NCI-H2171 (cell line): ENCODE data around the gene CSRNP3.
"Not testable (repeated sequence)": the region's sequence is repeated elsewhere in the genome, so short reads cannot be mapped to it uniquely, and the experiment has no call there.

Experiments used
- DNase-seq: peaks from one replicate; lab custom pipeline; 2025; lab: John Stamatoyannopoulos, UW

Gene CSRNP3

DNA sequence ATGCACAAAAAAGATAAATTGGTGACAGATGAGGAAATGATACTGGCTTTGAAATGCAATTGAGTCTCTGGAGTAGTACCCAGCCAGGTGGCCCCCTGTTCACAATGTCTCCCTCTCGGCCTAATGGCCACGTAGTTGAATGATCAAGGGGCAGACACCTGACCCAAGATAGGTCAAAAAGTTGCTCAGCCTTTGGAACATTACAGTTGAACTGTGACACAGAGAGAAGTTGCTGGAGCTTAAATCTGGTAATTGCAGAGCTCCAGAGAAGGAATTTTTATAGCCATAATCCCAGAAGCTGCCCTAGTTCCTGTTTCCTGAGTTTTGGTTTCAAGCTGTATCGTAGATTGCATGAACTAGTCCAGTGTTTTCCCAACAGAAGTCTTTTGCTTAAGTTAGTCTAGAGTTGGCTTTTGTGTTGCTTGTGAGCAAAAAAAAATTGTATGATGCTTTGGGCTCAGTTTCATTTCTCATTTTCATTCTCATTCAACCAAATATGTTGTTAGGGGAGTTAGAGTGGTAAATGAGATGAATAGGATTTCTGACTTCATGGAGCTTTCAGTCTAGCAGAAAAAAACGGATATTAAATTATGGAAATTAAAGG, 117.9 kb downstream of the CSRNP3 start:
- DNase-seq, result no peak

DNA sequence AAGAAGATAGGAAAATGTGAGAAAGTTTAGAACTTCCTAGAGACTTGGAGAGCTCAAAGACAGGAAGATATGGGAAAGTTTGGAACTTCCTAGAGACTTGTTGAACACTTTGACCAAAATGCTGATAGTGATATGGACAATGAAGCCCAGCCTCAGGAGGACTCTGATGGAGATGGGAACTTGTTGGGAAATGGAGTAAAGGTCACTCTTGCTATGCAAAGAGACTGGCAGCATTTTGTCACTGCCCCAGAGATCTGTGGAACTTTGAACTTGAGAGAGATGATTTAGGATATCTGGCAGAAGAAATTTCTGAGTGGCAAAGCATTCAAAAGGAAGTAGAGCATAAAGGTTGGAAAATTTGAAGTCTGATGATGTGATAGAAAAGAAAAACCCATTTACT, 121.5 kb downstream of the CSRNP3 start:
- DNase-seq, result not testable (repeated sequence)

DNA sequence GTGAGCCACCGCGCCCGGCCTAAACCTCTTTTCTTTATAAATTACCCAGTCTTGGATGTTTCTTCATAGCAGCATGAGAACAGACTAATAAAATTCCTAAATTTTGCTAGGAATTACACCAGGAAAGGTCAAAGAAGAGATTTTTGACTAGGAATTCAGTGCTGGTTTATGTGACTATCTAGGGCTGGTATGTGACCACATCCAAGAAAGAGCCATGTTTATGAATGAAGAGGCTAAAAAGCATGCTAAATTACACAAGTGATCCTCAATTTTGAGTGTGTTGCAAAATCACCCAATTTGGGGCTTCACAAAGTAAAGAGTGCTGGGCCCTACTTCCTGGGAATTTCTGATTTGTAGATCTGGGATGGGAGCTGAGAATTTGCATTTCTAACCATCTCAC, 123.6 kb downstream of the CSRNP3 start:
- no peak for DNase-seq

DNA sequence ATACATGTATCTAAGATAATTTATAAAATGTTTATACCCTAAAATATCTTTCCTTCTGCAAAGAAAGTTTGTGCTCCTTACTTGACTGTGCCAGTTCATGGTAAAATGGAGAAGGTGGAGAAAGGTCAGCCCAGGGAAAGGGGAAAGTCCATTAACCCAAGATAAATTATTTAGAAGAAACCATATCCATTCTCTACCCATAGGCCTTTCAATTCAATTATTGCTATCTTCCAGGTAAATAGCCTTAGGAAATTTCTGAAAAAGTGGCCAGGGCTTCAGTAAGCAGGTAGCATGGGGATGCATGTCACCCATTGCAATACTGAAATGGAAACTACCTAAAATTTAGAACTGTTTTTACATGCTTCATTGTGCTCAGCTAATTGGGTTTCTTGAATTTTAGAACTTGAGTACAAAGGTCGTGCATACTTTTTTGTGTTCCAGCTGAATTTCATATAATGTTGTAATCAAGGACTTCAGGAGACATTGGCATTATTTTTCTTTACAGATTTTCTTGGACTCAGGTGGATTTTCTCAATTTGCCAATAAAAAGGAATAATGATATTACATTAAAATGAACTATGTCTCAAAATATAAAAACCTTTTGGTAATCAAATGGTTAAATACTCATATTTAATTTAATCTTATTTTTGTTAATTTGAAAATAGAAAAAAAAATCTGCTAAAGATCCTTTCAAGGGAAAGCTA, 124.9 kb downstream of the CSRNP3 start:
- no peak for DNase-seq

DNA sequence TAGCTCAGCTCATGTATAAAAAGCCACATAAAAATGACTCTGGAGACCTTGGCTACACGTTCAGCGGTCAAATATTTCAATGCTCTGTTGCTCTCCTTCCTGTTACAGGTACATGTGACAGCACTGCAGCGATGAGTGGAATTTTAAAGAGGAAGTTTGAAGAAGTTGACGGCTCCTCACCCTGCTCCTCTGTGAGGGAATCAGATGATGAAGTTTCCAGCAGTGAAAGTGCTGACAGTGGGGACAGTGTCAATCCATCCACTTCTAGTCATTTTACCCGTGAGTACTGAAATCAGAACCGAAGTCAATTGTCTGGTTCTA, 125.4 kb downstream of the CSRNP3 start:
- DNase-seq, result no peak

DNA sequence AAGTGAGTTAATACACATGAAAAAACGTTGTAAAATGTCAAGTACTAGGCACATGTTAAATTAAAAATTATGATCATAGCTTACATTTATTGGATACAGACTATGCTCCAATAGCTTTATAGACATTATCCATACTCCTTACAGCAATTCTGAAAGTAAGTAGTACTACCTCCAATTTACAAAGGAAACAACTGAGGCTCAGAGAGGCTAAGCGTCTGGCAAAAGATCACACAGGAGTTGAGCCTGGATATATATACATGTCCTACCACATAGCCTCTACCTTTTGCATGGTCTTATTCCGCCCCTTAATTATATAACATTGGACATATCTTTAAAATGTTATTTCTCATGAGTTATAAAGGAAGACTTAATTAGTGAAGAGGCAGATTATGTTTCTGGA, 127.3 kb downstream of the CSRNP3 start:
- DNase-seq, result no peak

DNA sequence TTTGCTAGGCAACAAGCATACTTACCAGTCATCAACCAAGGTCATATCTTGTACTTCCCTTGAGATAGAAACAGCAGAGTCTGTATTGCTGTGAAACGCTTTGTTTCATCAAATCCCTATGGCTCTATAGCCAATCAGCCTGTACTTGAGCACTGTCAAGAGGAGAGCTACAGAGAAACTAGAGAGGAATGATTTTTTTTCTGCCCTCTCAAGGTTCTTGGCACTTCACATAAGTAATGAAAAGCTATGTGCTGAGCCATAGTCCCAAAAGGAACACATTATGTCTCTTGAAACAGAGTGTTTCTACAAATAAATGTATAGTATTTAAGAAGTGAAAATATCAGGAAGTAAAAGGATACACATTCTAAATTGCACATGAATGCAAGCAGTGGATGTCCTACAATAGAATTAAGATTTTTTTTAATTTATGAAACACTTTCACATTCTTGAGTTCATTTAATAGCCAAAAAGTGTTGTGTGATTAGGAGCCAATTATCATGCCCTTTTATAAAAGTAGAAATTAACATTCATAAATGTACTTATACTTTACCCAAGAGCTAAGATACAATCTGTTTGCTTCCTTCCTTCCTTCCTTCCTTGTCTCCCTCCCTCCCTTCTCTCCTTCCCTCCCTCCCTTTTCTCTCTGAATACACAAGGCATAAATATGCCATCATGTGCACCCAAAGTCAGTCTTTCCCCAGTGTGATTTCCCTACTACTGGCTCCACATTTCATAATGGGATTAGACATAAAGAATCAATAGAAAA, 131.8 kb downstream of the CSRNP3 start:
- no peak for DNase-seq

DNA sequence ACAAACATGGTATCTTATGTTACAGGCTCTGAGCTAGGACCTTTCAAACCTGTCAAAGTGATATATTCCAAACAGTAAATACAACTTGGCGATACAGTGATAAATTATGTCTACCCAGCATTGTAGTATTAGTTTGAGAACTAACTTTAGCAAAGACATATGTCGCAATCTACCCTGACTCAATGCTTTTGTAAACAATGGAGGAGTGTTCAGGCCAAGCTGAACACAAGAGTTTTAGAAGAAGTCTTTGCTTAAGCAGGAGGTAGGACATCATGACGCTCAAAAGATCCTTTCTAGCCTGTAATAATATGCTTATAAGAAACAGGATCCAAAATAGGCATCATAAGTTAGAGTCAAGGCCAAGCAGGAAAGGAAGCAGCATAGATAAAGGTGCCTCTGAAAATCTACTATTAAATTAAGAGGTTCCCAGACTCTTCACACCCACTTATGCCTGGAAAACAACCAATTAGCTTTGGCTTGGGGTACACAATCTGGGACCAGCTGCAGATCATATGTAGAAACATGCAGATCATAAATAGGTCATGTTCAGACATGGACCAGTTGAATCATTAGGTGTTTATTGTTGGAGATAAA, 132.5 kb downstream of the CSRNP3 start:
- DNase-seq, result no peak

DNA sequence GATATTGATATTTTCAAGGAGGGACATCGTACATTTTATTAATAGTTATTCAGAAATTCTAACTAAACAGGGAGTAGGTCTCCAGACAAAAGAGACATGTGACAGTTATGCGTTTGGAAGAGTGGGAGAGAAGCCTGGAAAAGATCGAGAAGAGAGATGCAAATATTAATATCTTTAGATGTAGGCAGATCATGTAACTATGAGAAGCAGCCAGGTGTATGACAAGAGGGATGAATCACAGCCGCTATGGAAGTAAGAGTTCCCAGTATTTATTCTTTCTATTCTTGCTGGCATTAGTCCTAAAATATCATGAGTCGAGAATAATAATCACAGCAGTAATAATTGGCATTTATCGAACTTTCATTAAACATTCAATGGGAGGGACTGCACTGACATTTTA, 140.2 kb downstream of the CSRNP3 start:
- DNase-seq, result no peak

DNA sequence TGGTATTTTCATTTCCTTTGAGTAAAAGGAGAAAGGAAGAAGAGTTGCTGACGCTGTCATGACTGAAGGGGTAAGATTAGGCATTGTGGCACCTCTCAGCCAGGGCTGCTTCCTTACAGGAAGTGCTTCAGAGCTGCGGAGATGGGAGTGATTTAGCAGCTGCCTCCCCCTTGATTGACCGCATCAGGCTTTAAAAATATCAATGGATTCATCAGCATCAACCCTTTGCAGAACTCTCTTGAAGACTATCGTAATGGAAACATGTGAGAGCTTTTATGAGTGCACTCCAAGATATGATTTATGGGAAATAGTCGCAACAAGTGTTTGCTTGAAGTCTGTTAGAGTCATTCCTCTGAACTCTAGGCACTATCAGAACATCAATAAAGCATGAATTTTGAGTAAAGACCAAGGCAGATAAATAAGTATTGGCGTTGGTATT, 141.1 kb downstream of the CSRNP3 start:
- no peak for DNase-seq

DNA sequence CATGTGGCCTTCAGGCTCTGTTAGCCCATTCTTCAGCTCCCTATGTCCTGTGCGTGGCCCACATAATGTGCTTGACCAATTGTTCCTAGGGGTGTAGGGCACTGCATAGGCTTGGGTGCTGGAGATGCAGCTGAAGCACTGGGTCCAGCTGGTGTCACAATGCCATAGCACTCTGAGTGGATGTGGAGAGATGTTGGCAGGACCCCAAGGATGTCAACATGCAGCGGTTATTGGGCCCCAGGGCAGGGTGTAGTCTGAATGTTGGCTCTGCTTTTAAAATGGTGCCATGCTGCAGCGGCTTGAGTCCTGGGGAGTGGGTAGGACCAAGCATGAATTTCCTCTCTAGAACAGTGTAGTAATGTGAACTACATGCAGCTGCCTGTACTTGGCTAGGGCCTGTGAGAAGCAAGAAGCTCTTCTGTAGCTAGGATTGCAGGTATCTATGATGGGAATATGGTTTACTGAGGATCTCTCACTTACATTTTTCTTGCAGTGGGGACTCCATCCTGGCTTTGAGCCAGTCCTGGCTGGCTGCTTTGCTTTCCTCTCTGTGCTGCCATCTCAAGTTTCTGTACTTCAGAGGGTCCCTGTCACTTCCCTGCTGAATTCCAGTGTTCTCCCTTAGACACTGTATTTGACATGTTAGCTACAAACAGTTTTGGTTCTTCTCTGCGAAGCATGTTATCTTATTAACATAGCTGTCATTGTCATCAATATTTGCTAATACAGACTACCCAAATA, 148.4 kb downstream of the CSRNP3 start:
- DNase-seq, result no peak

DNA sequence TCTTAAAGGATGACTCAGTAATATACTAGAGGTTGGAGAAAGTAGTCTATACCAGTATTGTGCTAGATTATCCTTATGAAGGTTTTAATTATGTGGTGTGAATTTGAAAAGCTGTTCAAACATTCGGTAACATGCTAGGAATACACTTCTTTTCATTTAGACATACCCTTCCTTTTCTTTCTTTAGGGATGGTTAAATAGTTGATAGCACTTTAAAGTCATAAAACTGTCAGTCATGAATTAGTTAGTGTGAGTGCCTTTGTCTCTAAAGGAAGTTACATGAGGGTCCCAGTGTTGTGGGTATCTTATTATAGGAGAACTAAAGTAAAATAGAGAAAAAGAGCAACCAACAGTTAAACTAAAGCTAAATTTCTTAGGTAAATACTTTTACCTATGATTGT, 149.3 kb downstream of the CSRNP3 start:
- DNase-seq, result no peak

DNA sequence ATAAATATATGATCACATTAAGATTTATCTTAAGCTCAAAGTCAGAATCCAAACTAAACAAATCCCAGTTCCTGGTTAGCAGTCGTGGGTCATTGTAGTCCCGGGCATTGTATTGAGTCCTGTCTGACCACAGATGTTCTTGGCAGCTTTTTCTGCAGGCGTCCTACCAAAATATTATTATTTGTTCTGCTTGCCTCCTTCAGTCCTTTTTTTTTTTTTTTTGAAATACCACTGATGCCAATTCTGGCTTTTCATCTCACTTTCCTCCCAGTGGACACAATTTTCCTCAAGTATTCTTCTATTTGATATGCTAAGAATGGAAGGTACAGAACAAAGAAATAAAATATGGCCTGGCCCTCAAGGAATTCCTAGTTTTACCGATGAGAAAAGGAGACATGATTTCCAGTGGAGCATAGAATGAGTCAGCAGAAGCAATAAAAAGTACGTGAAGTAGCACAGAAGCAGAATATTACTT, 151.6 kb downstream of the CSRNP3 start:
- no peak for DNase-seq

DNA sequence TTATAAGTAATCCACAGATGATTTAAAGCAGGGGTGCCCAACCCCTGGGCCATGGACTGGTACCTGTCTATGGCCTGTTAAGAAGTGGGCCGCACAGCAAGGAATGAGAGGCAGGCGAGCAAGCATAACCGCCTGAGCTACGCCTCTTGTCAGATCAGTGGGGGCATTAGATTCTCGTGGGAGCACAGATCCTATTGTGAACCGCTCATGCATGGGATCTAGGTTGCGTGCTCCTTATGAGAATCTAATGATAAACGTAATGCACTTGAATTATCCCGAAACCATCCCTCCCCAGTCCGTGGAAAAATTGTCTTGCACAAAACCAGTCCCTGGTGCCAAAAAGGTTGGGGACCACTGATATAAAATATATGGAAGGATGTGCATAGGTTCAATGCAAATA, 153.7 kb downstream of the CSRNP3 start:
- DNase-seq, result no peak

DNA sequence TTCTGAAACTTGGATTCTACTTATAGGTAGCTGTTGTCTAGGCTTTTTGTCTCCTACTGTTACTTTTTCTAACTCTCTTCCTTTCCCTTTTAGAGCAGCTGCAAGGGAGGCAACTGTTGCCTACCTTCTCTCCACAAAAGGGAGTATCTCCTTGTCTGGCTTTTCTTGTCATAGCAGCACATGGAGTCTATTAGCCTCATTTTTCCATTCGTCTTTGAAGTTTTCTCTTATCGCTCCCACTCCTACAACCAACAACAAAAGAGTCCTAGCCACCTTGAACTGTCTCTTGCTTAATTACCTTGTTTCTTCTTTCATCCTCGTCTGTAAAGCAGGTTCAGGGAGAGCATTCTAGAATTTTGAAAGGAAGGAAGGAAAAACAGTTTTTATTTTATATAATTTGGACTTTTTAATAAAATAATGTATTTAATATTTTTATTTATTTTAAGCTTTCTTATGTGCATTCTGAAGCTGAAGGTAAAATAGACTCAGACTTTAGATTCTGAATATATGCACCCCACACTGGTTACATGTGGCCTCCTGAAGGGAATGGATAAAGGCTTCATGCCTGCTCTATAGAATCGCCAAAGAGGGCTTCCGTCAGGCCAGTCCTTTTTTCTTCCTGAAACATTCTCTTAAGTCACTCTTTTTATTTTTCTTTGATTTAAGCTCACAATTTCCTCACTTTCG, 154.4 kb downstream of the CSRNP3 start:
- no peak for DNase-seq

DNA sequence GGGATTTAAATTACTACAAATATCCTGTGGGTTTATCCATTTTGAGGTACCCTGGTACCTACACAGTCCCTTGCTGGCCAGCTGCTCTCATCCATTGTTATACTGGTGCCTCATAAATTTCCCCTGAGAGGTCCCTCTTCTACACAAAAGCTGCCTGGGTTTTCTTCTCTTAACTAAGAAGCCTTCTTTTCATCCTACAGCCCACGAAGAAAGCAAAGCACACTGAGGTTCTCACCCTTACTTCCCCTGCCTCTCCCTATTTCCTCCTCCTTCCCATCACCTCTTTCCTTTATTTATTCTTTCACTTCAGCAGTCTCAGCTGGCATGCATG, 154.9 kb downstream of the CSRNP3 start:
- no peak for DNase-seq

DNA sequence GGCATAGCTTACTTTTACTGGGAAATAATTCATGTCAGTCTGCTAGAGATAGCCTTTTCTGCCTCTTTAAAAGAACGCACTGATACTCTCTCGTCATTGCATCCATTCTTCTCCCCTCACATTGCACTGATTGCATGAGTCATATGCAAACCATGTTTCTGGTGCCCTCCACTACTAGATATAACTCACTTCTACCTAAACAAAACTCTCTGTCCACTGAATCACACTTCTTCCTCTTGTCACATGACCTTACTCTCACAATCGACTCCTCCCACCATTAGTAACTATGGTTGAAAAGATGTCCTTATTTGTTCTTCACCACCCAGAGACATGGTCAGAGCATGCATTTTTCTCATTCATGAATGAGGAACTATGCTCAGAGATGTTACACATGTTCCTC, 158.0 kb downstream of the CSRNP3 start:
- no peak for DNase-seq

DNA sequence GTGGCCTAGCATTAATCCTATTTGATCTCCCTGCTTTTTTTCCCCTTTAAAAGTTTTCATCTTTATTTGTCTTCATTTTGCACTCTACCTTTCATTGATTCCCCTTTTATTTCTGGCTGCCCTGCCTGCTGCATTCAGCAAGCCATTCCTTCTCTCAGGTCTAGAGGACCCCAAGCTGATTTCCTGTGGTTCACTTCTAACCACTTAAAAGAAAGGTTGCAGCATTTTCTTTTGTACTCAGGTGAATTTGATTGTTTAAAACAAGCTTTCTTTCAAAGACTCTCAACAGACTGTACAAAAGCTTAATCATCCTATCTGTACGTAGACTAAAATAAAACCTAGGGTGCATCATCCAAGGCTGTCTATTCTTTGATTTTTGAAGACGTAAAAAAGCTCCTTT, 160.3 kb downstream of the CSRNP3 start:
- DNase-seq, result no peak

DNA sequence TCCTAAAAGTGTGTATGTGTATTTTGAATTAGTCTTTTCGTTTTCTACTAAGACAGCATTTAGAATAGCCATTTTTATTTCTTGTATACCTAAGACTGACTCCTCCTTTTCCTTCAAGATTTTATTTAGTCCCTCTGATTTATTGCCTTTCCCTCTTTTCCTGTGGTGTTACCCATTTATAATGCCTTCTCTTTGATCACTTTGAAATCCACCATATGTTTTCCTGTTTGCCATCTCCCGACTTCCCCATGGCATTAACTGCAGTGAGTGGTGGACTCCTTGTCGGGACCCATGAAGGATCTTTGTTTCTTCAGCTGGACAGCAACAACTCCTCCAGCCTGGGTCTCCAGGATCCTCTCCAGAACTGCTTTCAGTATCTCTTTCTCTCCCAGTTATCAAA, 160.7 kb downstream of the CSRNP3 start:
- no peak for DNase-seq

DNA sequence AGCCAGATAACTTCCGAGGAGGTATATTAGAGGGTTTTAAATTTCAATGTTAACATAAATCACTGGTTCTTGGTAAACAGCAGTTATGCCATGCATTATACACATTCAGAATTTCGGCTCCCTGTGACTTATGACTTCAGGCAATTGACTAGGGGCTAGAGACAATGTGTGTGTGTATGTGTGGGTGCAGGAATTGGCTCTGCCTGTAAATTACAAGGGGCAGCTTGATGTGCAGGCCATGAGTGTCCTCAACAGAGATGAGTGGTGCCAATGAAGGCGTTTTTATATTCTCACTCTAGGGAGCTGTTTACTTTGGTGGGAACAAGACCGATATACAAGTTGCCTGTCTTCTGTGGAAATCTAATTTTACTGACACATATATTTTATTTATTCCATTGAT, 161.6 kb downstream of the CSRNP3 start:
- no peak for DNase-seq

DNA sequence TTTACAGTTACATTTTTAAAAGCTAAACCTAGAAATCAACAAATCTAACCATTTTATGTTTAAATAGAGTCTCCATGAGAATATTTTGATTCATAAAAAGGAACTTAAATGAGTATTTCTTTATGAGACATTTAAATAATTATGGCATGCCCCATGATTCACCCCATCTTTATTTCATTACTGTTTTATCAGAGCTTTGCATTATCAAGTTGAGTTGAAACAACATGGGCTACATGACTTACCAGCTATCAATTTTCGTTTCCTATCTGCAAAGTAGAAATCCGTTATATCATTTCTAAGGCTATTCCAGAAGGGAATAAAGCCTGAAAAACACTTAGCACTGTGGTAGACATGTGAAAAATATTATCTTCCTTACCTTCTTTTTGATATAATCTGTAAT, 163.1 kb downstream of the CSRNP3 start:
- DNase-seq, result no peak

DNA sequence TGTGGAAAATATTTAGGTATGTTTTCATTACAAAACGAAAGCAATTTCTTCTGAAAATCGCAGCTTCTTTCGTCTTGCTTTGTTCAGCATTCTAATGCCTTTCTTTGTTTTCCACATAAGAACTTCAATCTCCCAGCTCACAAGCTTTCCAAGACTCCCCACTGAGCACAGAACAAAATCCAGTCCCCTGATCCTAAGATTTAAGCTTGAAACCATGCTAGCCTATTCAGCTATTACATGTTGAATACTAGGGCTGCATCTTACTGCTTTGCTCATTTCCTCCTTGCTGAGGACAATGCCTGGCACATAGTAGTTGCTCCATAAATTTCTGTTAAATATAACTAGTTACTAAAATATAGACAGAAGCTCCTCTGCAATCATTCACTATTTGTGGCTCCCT, 163.9 kb downstream of the CSRNP3 start:
- no peak for DNase-seq
